OCI-LY1 (cell line): ENCODE data around the gene AAK1.

Source experiments
- H2AFZ ChIP-seq: fragments of 200-600 bp; sonication (generic), shearing (Covaris generic); 2 replicates; pipeline ENCODE4 v1.6.0; 2014; ENCODE audit warnings: antibody characterized with exemption, mild to moderate bottlenecking, low read length
- H3F3A ChIP-seq: fragments of 200-600 bp; sonication (generic), shearing (Covaris generic); 2 replicates; pipeline ENCODE4 v1.6.0; 2014; ENCODE audit warnings: mild to moderate bottlenecking, antibody characterized with exemption, low read length, moderate library complexity; ENCODE audit not compliant: insufficient read depth
- H3K27ac ChIP-seq: fragments of 200-600 bp; sonication (generic); 2 replicates; pipeline ENCODE4 v1.5.1; 2014; ENCODE audit warnings: low read length, mixed run types, mild to moderate bottlenecking, low read depth; ENCODE audit not compliant: poor library complexity, severe bottlenecking
- H3K27me3 ChIP-seq: fragments of 200-600 bp; sonication (generic); 2 replicates; pipeline ENCODE4 v1.6.0; 2014; ENCODE audit warnings: antibody characterized with exemption, mild to moderate bottlenecking, low read length, moderate library complexity; ENCODE audit not compliant: insufficient read depth
- H3K36me3 ChIP-seq: fragments of 200-600 bp; sonication (generic); 2 replicates; pipeline ENCODE4 v1.6.1; 2014; ENCODE audit warnings: mild to moderate bottlenecking, antibody characterized with exemption, low read length, moderate library complexity, mixed read lengths; ENCODE audit not compliant: insufficient read depth
- H3K4me1 ChIP-seq: fragments of 200-600 bp; sonication (generic); 2 replicates; pipeline ENCODE4 v1.5.1; 2014; ENCODE audit warnings: mild to moderate bottlenecking, low read length, moderate library complexity; ENCODE audit not compliant: insufficient read depth, severe bottlenecking
- H3K4me2 ChIP-seq: fragments of 200-600 bp; sonication (generic), shearing (Covaris generic); 2 replicates; pipeline ENCODE4 v1.6.1; 2014; ENCODE audit warnings: low read length
- H3K4me3 ChIP-seq: fragments of 200-600 bp; sonication (generic); 2 replicates; pipeline ENCODE4 v1.5.1; 2014; ENCODE audit warnings: low read length, low read depth, mild to moderate bottlenecking, mixed read lengths; ENCODE audit not compliant: poor library complexity, severe bottlenecking
- H3K79me2 ChIP-seq: fragments of 200-600 bp; shearing (Covaris generic); 2 replicates; pipeline ENCODE4 v1.6.1; 2016; ENCODE audit warnings: mixed run types, low read length, mixed read lengths; ENCODE audit not compliant: insufficient read depth
- H3K9ac ChIP-seq: fragments of 200-600 bp; sonication (generic), shearing (Covaris generic); 2 replicates; pipeline ENCODE4 v1.6.1; 2014; ENCODE audit warnings: mild to moderate bottlenecking, low read length, mixed read lengths
- H3K9me2 ChIP-seq: fragments of 200-600 bp; sonication (generic), shearing (Covaris generic); 2 replicates; pipeline ENCODE4 v1.6.1; 2014; ENCODE audit warnings: low read depth, mild to moderate bottlenecking, low read length, mixed read lengths
- H3K9me3 ChIP-seq: fragments of 200-600 bp; shearing (Covaris generic); 2 replicates; pipeline ENCODE4 v1.6.1; 2014; ENCODE audit warnings: low read length, mixed read lengths
- H4K20me1 ChIP-seq: fragments of 200-600 bp; sonication (generic), shearing (Covaris generic); 2 replicates; pipeline ENCODE4 v1.6.0; 2016; ENCODE audit warnings: mild to moderate bottlenecking, low read length; ENCODE audit not compliant: insufficient read depth
- EZH2 ChIP-seq: fragments of 200-600 bp; sonication (generic), shearing (Covaris generic); IDR thresholded peaks from 2 replicates; pipeline ENCODE4 v1.8.0; 2017; ENCODE audit warnings: borderline replicate concordance, mixed run types, mild to moderate bottlenecking, antibody characterized with exemption, low read length, moderate library complexity, mixed read lengths
- TF ChIP-seq, protein P1 (sequence below): fragments of 200-600 bp; sonication (generic), shearing (Covaris generic); IDR thresholded peaks from 2 replicates; pipeline ENCODE4 v1.5.1; 2017; ENCODE audit warnings: mild to moderate bottlenecking, antibody characterized with exemption, low read length, moderate library complexity, mixed read lengths

The AAK1 gene

DNA sequence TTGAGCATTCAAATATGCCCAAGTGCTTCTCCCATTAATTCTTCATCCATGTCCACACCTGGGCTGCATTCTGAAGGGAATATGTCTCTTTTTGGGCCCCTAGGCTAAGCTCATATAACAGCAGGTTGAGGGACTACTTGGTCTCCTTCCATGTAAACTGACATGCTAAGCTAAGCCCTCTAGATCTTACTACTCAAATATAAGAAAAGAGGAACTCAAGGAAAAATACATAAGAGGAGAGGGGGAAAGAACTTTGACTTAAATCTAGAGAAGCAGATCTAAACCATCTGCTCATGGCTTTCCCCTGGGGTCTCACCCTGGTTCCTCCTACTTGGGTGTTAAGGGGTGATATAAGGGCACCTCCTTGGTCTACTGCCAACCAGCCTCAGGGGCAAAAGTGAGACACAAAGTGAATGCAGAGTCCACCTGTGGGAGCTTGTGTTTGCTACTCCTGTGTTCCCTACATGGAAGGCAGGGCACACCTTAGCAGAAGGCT lies 186.5 kb downstream of the AAK1 start:
- Histone ChIP-seq H3K4me2 (no peak overlapping the region), H3K9me2 (no peaks in the 10 kb centered on the region), H3K4me3 (no peak overlapping the region), H3K4me1 (no peaks in the 10 kb centered on the region), H3K9me3 (no peaks in the 10 kb centered on the region), H3K36me3 (no peaks in the 10 kb centered on the region), H3K79me2 (no peaks in the 10 kb centered on the region), H3K27me3 (no peaks in the 10 kb centered on the region), H2AFZ (no peak overlapping the region), H3F3A (no peaks in the 10 kb centered on the region), H4K20me1 (no peaks in the 10 kb centered on the region), H3K27ac (no peak overlapping the region), H3K9ac (no peak overlapping the region)
- TF ChIP-seq, protein P1, sequence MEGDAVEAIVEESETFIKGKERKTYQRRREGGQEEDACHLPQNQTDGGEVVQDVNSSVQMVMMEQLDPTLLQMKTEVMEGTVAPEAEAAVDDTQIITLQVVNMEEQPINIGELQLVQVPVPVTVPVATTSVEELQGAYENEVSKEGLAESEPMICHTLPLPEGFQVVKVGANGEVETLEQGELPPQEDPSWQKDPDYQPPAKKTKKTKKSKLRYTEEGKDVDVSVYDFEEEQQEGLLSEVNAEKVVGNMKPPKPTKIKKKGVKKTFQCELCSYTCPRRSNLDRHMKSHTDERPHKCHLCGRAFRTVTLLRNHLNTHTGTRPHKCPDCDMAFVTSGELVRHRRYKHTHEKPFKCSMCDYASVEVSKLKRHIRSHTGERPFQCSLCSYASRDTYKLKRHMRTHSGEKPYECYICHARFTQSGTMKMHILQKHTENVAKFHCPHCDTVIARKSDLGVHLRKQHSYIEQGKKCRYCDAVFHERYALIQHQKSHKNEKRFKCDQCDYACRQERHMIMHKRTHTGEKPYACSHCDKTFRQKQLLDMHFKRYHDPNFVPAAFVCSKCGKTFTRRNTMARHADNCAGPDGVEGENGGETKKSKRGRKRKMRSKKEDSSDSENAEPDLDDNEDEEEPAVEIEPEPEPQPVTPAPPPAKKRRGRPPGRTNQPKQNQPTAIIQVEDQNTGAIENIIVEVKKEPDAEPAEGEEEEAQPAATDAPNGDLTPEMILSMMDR: no peak
- no peak for TF ChIP-seq EZH2

DNA sequence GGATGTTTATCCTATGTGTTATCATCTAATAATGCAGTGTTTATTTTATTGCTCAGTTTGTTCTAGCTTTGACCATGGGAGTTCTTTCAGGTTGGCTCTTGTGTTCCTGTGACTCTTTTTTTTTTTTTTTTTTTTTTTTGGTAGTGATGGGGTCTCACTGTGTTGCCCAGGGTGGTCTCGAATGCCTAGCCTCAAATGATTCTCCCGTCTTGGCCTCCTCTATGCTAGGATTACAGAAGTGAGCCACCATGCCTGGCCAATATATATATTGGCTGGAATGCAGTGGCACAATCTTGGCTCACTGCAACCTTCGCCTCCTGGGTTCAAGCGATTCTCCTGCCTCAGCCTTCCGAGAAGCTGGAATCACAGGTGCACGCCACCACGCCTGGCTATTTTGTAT lies 187.4 kb downstream of the AAK1 start:
- Histone ChIP-seq H3K4me3 (no peak overlapping the region), H3K27ac (no peak overlapping the region), H3K36me3 (no peaks in the 10 kb centered on the region), H3K27me3 (no peaks in the 10 kb centered on the region), H3K79me2 (no peaks in the 10 kb centered on the region), H3F3A (no peaks in the 10 kb centered on the region), H3K4me1 (no peaks in the 10 kb centered on the region), H3K9ac (no peak overlapping the region), H3K9me2 (no peaks in the 10 kb centered on the region), H3K9me3 (no peaks in the 10 kb centered on the region), H3K4me2 (no peak overlapping the region), H4K20me1 (no peaks in the 10 kb centered on the region), H2AFZ (no peak overlapping the region)
- TF ChIP-seq EZH2: no peak
- TF ChIP-seq, protein P1: no peak

DNA sequence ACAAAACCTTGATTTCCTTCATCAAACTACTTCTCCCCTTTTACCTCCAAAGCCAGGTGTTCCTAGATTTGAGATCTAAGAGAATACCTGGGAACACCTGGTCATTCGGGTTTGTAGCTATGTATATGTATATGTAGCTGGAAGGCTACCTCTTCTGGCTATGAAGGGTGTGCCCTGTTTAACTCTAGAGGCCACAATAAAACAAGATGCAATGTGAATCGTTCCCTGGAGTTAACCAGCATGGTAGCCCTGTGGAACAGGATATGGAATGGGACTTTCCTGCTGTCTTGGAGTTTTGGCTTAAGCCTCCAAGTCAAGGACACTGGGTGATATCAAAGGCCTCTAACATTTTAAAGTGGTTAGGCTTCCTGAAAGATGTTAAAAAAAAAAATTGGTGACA lies 188.6 kb downstream of the AAK1 start:
- no peak overlapping the region for H3K9ac ChIP-seq
- TF ChIP-seq, protein P1: no peak
- TF ChIP-seq EZH2: no peak

More for the DNA sequence above, 188.6 kb downstream of the AAK1 start:
- no peaks in the 10 kb centered on the region for H3K27me3 ChIP-seq
- no peaks in the 10 kb centered on the region for H3K36me3 ChIP-seq
- H3K9me2 ChIP-seq: no peaks in the 10 kb centered on the region
- H2AFZ ChIP-seq: no peak overlapping the region
- H3K4me2 ChIP-seq: no peak overlapping the region
- H3K4me1 ChIP-seq: no peaks in the 10 kb centered on the region
- H3K9me3 ChIP-seq: no peaks in the 10 kb centered on the region
- H3F3A ChIP-seq: no peaks in the 10 kb centered on the region
- no peaks in the 10 kb centered on the region for H4K20me1 ChIP-seq
- H3K79me2 ChIP-seq: no peaks in the 10 kb centered on the region
- H3K4me3 ChIP-seq: no peak overlapping the region
- no peak overlapping the region for H3K27ac ChIP-seq
